Neural cell (in vitro differentiated cells): ENCODE measurements around the gene BCDIN3D. TPM values are rescaled to one million over a fixed set of nuclear protein-coding genes. Genes with fewer than 3 reads are reported as not detected.

Experiments used
- H2AFZ ChIP-seq: fragments of 200-600, 300-800 bp; sonication (generic), shearing (Covaris generic); 2 replicates; pipeline ENCODE4 v1.6.0; 2014; ENCODE audit warnings: low read depth, mild to moderate bottlenecking, antibody characterized with exemption, low read length, moderate library complexity
- H3F3A ChIP-seq: fragments of 200-600 bp; shearing (Covaris generic); 2 replicates; pipeline ENCODE4 v1.6.1; 2016; ENCODE audit warnings: mild to moderate bottlenecking, moderate library complexity, mixed read lengths, antibody characterized with exemption, low read length; ENCODE audit not compliant: insufficient read depth, poor library complexity, severe bottlenecking
- H3K27ac ChIP-seq: fragments of 200-600, 300-800 bp; sonication (generic), shearing (Covaris generic); 2 replicates; pipeline ENCODE4 v1.5.1; 2014; ENCODE audit warnings: mild to moderate bottlenecking, low read length, moderate library complexity
- H3K27me3 ChIP-seq: fragments of 300-800, 200-600 bp; sonication (generic), shearing (Covaris generic); 2 replicates; pipeline ENCODE4 v1.6.0; 2014; ENCODE audit warnings: mild to moderate bottlenecking, low read depth, low read length, moderate library complexity; ENCODE audit not compliant: insufficient read depth
- H3K36me3 ChIP-seq: fragments of 300-800, 200-600 bp; sonication (generic), shearing (Covaris generic); 2 replicates; pipeline ENCODE4 v1.5.1; 2014; ENCODE audit warnings: mild to moderate bottlenecking, antibody characterized with exemption, low read length, moderate library complexity; ENCODE audit not compliant: insufficient read depth
- H3K4me2 ChIP-seq: fragments of 300-800, 200-600 bp; sonication (generic), shearing (Covaris generic); 2 replicates; pipeline ENCODE4 v1.6.0; 2014; ENCODE audit warnings: mild to moderate bottlenecking, low read length
- H3K4me3 ChIP-seq: fragments of 300-800, 200-600 bp; sonication (generic), shearing (Covaris generic); 2 replicates; pipeline ENCODE4 v1.5.1; 2014; ENCODE audit warnings: mild to moderate bottlenecking, low read length, moderate library complexity
- H3K79me2 ChIP-seq: fragments of 200-600 bp; shearing (Covaris generic); replicated peaks from 2 replicates; pipeline ENCODE4 v1.6.0; 2014; ENCODE audit warnings: mild to moderate bottlenecking, low read length, moderate library complexity; ENCODE audit not compliant: insufficient read depth
- H3K9ac ChIP-seq: fragments of 300-800, 200-600 bp; sonication (generic), shearing (Covaris generic); 2 replicates; pipeline ENCODE4 v1.6.1; 2016; ENCODE audit warnings: mild to moderate bottlenecking, low read length, mixed read lengths
- H3K9me2 ChIP-seq: fragments of 200-600 bp; shearing (Covaris generic); 2 replicates; pipeline ENCODE4 v1.6.1; 2016; ENCODE audit warnings: mild to moderate bottlenecking, low read length, mixed read lengths; ENCODE audit not compliant: insufficient read depth
- H3K9me3 ChIP-seq: fragments of 200-600, 300-800 bp; sonication (generic), shearing (Covaris generic); 2 replicates; pipeline ENCODE4 v1.6.1; 2016; ENCODE audit warnings: mild to moderate bottlenecking, mixed run types, low read length, moderate library complexity, mixed read lengths
- H4K20me1 ChIP-seq: fragments of 200-600 bp; shearing (Covaris generic); 2 replicates; pipeline ENCODE4 v1.6.1; 2016; ENCODE audit warnings: mild to moderate bottlenecking, mixed run types; ENCODE audit not compliant: insufficient read depth
- EP300 ChIP-seq: fragments of 450-650 bp; conservative IDR thresholded peaks from 2 replicates; pipeline ENCODE4 v1.6.1; 2014; ENCODE audit warnings: antibody characterized with exemption, mild to moderate bottlenecking, moderate library complexity; ENCODE audit not compliant: poor library complexity, severe bottlenecking
- EZH2 ChIP-seq: fragments of 200-600, 300-800 bp; shearing (Covaris generic), sonication (generic); IDR thresholded peaks from 2 replicates; pipeline ENCODE4 v1.6.1; 2014; ENCODE audit warnings: antibody characterized with exemption, low read length, borderline replicate concordance, mild to moderate bottlenecking; ENCODE audit not compliant: insufficient read depth, poor library complexity, severe bottlenecking
- MXI1 ChIP-seq: fragments of 450-650 bp; conservative IDR thresholded peaks from 2 replicates; pipeline ENCODE4 v1.6.1; 2014; ENCODE audit warnings: antibody characterized with exemption, mild to moderate bottlenecking; ENCODE audit not compliant: poor library complexity, severe bottlenecking
- POLR2AphosphoS5 ChIP-seq: IDR thresholded peaks from 2 replicates; pipeline ENCODE4 v1.6.1; 2012
- SMC3 ChIP-seq: fragments of 450-650 bp; conservative IDR thresholded peaks from 2 replicates; pipeline ENCODE4 v1.6.1; 2014; ENCODE audit warnings: antibody characterized with exemption, mild to moderate bottlenecking, moderate library complexity; ENCODE audit not compliant: poor library complexity
- TAF1 ChIP-seq: IDR thresholded peaks from 2 replicates; pipeline ENCODE4 v1.6.1; 2012; ENCODE audit warnings: low read depth
- polyA minus RNA-seq: library from RNA; depleted of rRNA, polyadenylated mRNA; stranded (reverse); fragments of >200 nt; gene quantifications from 2 replicates; pipeline ENCODE4 v1.2.3, GENCODE V29; 2014
- polyA plus RNA-seq: library from polyadenylated mRNA; depleted of rRNA; stranded (reverse); fragments of >200 nt; gene quantifications from 2 replicates; pipeline ENCODE4 v1.2.3, GENCODE V29; 2014
- TF ChIP-seq, protein P1 (sequence below): IDR thresholded peaks from 2 replicates; pipeline ENCODE4 v1.6.1; 2012; ENCODE audit warnings: borderline replicate concordance

BCDIN3D gene, protein sequence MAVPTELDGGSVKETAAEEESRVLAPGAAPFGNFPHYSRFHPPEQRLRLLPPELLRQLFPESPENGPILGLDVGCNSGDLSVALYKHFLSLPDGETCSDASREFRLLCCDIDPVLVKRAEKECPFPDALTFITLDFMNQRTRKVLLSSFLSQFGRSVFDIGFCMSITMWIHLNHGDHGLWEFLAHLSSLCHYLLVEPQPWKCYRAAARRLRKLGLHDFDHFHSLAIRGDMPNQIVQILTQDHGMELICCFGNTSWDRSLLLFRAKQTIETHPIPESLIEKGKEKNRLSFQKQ
- 10.0 and 11.0 TPM in 2 replicates for polyA plus RNA-seq
- 10.5 and 12.8 TPM in 2 replicates for polyA minus RNA-seq

DNA sequence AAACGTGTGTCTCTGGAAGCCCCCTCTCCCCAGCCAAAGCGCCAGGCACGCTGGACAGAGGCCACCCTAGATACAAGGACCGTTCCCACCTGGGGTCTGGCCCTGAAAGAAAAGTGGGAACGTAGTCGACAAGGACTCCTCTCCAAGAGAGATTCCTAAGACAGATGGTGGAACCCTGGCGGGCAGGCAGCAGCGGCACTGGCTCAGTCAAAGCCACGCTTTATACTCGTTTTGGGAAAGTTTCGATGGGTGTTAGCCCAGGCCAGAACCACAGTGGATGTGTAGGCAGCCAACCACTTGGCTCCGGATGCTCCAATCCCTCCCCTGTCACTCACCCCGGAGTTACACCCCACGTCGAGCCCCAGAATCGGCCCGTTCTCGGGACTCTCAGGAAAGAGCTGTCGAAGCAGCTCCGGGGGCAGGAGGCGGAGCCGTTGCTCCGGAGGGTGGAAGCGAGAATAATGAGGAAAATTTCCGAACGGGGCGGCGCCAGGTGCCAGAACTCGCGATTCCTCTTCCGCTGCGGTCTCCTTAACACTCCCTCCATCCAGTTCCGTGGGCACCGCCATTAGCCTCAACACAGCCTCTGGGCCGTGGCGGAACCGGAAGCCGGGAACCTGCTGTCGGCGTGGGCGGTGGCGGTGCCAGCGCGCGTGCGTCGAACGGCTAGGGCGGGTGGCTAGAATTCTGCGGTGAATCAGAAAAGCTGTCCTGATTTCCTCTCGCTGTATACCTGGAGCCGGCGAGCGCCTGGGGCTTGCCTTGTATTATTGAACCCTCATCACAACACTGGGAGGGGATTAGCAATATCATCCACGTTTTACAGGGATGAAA is at the start of gene BCDIN3D:
Gene BCDIN3D (minus strand): TSS at position 588 of the 834 bp plus-strand sequence. CDS start 19 bp downstream, at position 569.
- H3F3A ChIP-seq = no peaks in the 10 kb centered on the region
- H3K79me2 ChIP-seq = peaks cover 5% of the 10 kb centered on the region
- no peaks in the 10 kb centered on the region for H3K9me2 ChIP-seq
- no peaks in the 10 kb centered on the region for H3K9me3 ChIP-seq
- H2AFZ ChIP-seq = peak within 1 kb of the TSS; percentile 96
- H3K27me3 ChIP-seq = no peaks in the 10 kb centered on the region
- TF ChIP-seq TAF1 (peak; percentile 49), EZH2 (no peak), SMC3 (no peak), MXI1 (peak; percentile 84), POLR2AphosphoS5 (peak; percentile 97)
- H3K27ac ChIP-seq = peak within 1 kb of the TSS; percentile 85
- peak within 1 kb of the TSS; percentile 96 for H3K4me3 ChIP-seq
- no peaks in the 10 kb centered on the region for H3K36me3 ChIP-seq
- H3K4me2 ChIP-seq = peak within 1 kb of the TSS; percentile 98
- H4K20me1 ChIP-seq = no peaks in the 10 kb centered on the region
- H3K9ac ChIP-seq = peak within 1 kb of the TSS; percentile 83

DNA sequence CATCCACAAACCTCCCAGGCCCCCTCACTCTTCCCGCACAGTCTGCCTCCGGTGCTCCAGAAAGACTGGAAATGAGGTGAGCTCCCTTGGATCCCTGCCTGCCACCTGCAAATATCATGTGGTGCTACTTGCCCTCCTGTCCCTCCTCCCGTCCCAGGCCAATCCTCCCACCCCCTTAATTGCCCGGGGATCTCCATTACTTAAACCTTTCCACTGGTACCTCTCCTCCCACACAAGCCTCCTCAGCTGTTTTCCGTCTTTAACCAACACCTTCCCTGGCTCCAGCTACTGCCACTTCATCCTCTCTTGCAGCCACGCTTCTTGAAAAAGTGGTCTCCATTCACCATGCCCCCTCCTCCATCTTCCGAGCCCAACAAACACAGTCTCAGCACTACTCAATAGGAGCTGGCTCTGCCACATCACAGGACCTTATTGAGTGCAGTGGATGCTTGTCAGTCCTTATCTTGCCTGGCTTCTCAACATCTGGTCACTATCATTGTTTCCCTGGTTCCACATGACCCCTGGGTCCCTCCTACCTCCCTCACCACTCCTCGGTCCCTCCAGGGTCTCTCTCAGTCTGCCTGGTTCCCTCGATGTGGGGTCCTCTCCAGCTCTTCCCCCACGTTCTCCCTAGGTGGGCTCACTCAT is 49.3 kb upstream of the BCDIN3D start:
- H3K79me2 ChIP-seq = no peaks in the 10 kb centered on the region
- H3K9me2 ChIP-seq = no peaks in the 10 kb centered on the region
- no peak overlapping the region for H2AFZ ChIP-seq
- no peak overlapping the region for H3K4me3 ChIP-seq
- no peaks in the 10 kb centered on the region for H3K36me3 ChIP-seq
- H3K27me3 ChIP-seq = no peaks in the 10 kb centered on the region
- H4K20me1 ChIP-seq = no peaks in the 10 kb centered on the region
- H3K4me2 ChIP-seq = no peak overlapping the region
- no peak overlapping the region for H3K27ac ChIP-seq
- H3K9me3 ChIP-seq = no peaks in the 10 kb centered on the region
- no peak overlapping the region for H3K9ac ChIP-seq
- H3F3A ChIP-seq = no peaks in the 10 kb centered on the region
- TF ChIP-seq SMC3 = no peak
- TF ChIP-seq TAF1 = no peak

DNA sequence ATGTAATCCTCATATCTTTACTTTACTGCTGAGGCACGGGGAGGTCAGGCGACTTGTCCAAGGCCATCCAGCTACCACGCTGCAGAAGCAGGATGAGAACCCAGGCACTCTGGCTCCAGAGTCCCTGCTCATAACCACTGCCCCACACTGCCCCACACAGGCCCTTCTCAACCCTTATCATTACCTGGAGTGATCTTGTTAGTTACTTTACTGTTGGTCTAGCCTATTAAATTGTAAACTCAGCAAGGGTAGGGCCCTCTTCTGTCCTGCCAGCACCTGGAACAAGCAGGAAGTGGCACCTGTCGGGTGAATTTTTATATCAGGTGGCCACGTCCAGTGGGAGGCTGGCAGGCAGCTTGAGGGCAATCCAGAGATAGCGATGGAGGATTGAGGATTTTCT is 48.6 kb upstream of the BCDIN3D start:
- Histone ChIP-seq H3K27ac (no peak overlapping the region), H3K27me3 (no peaks in the 10 kb centered on the region), H2AFZ (no peak overlapping the region), H3K9me2 (no peaks in the 10 kb centered on the region), H3K4me2 (no peak overlapping the region), H4K20me1 (no peaks in the 10 kb centered on the region), H3F3A (no peaks in the 10 kb centered on the region), H3K4me3 (no peak overlapping the region), H3K9ac (no peak overlapping the region), H3K36me3 (no peaks in the 10 kb centered on the region), H3K9me3 (no peaks in the 10 kb centered on the region), H3K79me2 (no peaks in the 10 kb centered on the region)
- TF ChIP-seq MXI1 = no peak
- TF ChIP-seq, protein P1, sequence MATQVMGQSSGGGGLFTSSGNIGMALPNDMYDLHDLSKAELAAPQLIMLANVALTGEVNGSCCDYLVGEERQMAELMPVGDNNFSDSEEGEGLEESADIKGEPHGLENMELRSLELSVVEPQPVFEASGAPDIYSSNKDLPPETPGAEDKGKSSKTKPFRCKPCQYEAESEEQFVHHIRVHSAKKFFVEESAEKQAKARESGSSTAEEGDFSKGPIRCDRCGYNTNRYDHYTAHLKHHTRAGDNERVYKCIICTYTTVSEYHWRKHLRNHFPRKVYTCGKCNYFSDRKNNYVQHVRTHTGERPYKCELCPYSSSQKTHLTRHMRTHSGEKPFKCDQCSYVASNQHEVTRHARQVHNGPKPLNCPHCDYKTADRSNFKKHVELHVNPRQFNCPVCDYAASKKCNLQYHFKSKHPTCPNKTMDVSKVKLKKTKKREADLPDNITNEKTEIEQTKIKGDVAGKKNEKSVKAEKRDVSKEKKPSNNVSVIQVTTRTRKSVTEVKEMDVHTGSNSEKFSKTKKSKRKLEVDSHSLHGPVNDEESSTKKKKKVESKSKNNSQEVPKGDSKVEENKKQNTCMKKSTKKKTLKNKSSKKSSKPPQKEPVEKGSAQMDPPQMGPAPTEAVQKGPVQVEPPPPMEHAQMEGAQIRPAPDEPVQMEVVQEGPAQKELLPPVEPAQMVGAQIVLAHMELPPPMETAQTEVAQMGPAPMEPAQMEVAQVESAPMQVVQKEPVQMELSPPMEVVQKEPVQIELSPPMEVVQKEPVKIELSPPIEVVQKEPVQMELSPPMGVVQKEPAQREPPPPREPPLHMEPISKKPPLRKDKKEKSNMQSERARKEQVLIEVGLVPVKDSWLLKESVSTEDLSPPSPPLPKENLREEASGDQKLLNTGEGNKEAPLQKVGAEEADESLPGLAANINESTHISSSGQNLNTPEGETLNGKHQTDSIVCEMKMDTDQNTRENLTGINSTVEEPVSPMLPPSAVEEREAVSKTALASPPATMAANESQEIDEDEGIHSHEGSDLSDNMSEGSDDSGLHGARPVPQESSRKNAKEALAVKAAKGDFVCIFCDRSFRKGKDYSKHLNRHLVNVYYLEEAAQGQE = no peak
- no peak for TF ChIP-seq EP300
- TF ChIP-seq EZH2 = no peak
- TF ChIP-seq POLR2AphosphoS5 = no peak
